H1 (cell line): ENCODE measurements around the gene LAG3. TPM values are rescaled to one million over a fixed set of nuclear protein-coding genes. Genes with fewer than 3 reads are reported as not detected.

Experiments used
- CTCF ChIA-PET: fragments of 300-600 bp; sonication (Branson Sonifier 250); formaldehyde crosslinking; loops from one replicate; lab custom pipeline; 2021; ENCODE audit not compliant: partially characterized antibody; lab: Charles Lee
- POLR2A ChIA-PET: fragments of 300-600 bp; sonication (Branson Sonifier 250); formaldehyde crosslinking; loops from one replicate; lab custom pipeline; 2021; ENCODE audit warnings: inconsistent platforms; ENCODE audit not compliant: partially characterized antibody; lab: Charles Lee
- DNase-seq, 2 experiments: peaks; one replicate each; pipeline versions ENCODE4 v3.0.0 to v3.0.0-alpha.2; 2010 to 2022; ENCODE audit warnings: low spot score in 2 of 2, low read depth in 1 of 2, mixed read lengths in 1 of 2
- FAIRE-seq: peaks from 2 replicates; lab custom pipeline; 2011; peaks lifted over from hg19 to GRCh38; lab: Jason Lieb, UNC
- H2AFZ ChIP-seq: 2 replicates; pipeline ENCODE4 v1.8.1; 2012; ENCODE audit warnings: low read length, inconsistent platforms
- H2AK5ac ChIP-seq: 2 replicates; pipeline ENCODE4 v1.6.1; 2013; ENCODE audit warnings: low read depth, low read length
- H2BK120ac ChIP-seq: replicated peaks from 2 replicates; pipeline ENCODE3; 2013; ENCODE audit warnings: low read depth, low read length, inconsistent platforms
- H2BK12ac ChIP-seq: 2 replicates; pipeline ENCODE4 v1.6.1; 2013; ENCODE audit warnings: low read depth, low read length
- H2BK15ac ChIP-seq: 2 replicates; pipeline ENCODE4 v1.6.1; 2013; ENCODE audit warnings: low read length
- H2BK20ac ChIP-seq: 2 replicates; pipeline ENCODE4 v1.6.1; 2013; ENCODE audit warnings: low read length
- H2BK5ac ChIP-seq: 2 replicates; pipeline ENCODE4 v1.6.1; 2013; ENCODE audit warnings: low read depth, low read length
- H3K14ac ChIP-seq: 2 replicates; pipeline ENCODE4 v1.6.1; 2013; ENCODE audit warnings: inconsistent platforms; ENCODE audit not compliant: insufficient read length
- H3K18ac ChIP-seq: 2 replicates; pipeline ENCODE4 v1.6.1; 2013; ENCODE audit warnings: low read length; ENCODE audit errors: extremely low read depth
- H3K23ac ChIP-seq: 2 replicates; pipeline ENCODE4 v1.6.1; 2013; ENCODE audit warnings: inconsistent platforms; ENCODE audit not compliant: insufficient read length
- H3K23me2 ChIP-seq: 2 replicates; pipeline ENCODE4 v1.6.1; 2013; ENCODE audit warnings: low read depth, low read length
- H3K27ac ChIP-seq: 2 replicates; pipeline ENCODE4 v1.6.1; 2011; ENCODE audit warnings: low read depth, low read length, inconsistent platforms
- H3K27me3 ChIP-seq, 4 experiments: replicated peaks in 1 of 4; 1 replicate in 1 of 4; 2 replicates in 3 of 4; pipeline versions ENCODE4 v1.6.1 to v1.8.1; 2011 to 2013; ENCODE audit warnings: low read length in 3 of 4, mild to moderate bottlenecking in 3 of 4, inconsistent platforms in 2 of 4, mixed read lengths in 2 of 4, moderate library complexity in 1 of 4; ENCODE audit not compliant: control insufficient read depth in 3 of 4, insufficient read depth in 3 of 4; ENCODE audit errors: extremely low read depth in 1 of 4
- H3K36me3 ChIP-seq, 4 experiments: 2 replicates each; pipeline versions ENCODE4 v1.6.1 to v1.8.1; 2011 to 2013; ENCODE audit warnings: mild to moderate bottlenecking in 4 of 4, low read length in 3 of 4, moderate library complexity in 2 of 4, control low read depth in 1 of 4, inconsistent platforms in 1 of 4; ENCODE audit not compliant: insufficient read depth in 4 of 4, control insufficient read depth in 2 of 4
- H3K4ac ChIP-seq: replicated peaks from 2 replicates; pipeline ENCODE3; 2013; ENCODE audit warnings: low read length, low read depth, mixed read lengths, inconsistent platforms; ENCODE audit not compliant: insufficient read length
- H3K4me1 ChIP-seq, 4 experiments: replicated peaks in 1 of 4; 1 replicate in 1 of 4; 2 replicates in 3 of 4; pipeline versions ENCODE4 v1.6.1 to v1.8.1; 2011 to 2013; ENCODE audit warnings: low read length in 3 of 4, inconsistent platforms in 2 of 4, mixed read lengths in 1 of 4; ENCODE audit not compliant: insufficient read depth in 4 of 4, control insufficient read depth in 3 of 4
- H3K4me2 ChIP-seq, 2 experiments: 2 replicates each; pipeline versions ENCODE4 v1.6.1 to v1.8.1; 2011 to 2013; ENCODE audit warnings: low read depth in 2 of 2, low read length in 2 of 2, control low read depth in 1 of 2, inconsistent platforms in 1 of 2, mild to moderate bottlenecking in 1 of 2; ENCODE audit not compliant: insufficient read depth in 1 of 2
- H3K4me3 ChIP-seq, 4 experiments: fragments of 200-600, 300-600 bp in 1 of 4; sonication (generic), shearing (Covaris generic), sonication (Bioruptor Twin) in 1 of 4; 2 replicates each; pipeline versions ENCODE4 v1.5.1 to v1.8.1; 2011 to 2016; ENCODE audit warnings: low read length in 4 of 4, low read depth in 3 of 4, control low read depth in 2 of 4, inconsistent platforms in 2 of 4, mild to moderate bottlenecking in 2 of 4, mixed read lengths in 1 of 4, moderate library complexity in 1 of 4; ENCODE audit not compliant: insufficient read depth in 2 of 4; ENCODE audit errors: extremely low read depth in 1 of 4
- H3K56ac ChIP-seq: replicated peaks from 2 replicates; pipeline ENCODE3; 2013; ENCODE audit warnings: low read depth, mild to moderate bottlenecking, mixed read lengths, low read length, inconsistent platforms; ENCODE audit not compliant: insufficient read length
- H3K79me1 ChIP-seq: 2 replicates; pipeline ENCODE4 v1.6.1; 2013; ENCODE audit warnings: low read depth, low read length, control low read depth
- H3K79me2 ChIP-seq, 2 experiments: 2 replicates each; pipeline versions ENCODE4 v1.6.1 to v1.8.1; 2012 to 2013; ENCODE audit warnings: low read length in 2 of 2, mild to moderate bottlenecking in 2 of 2, inconsistent platforms in 1 of 2; ENCODE audit not compliant: insufficient read depth in 2 of 2, control insufficient read depth in 1 of 2
- H3K9ac ChIP-seq, 4 experiments: replicated peaks in 1 of 4; 1 replicate in 1 of 4; 2 replicates in 3 of 4; pipeline versions ENCODE4 v1.6.1 to v1.8.1; 2011 to 2013; ENCODE audit warnings: low read depth in 3 of 4, low read length in 3 of 4, control low read depth in 2 of 4, mild to moderate bottlenecking in 2 of 4, moderate library complexity in 2 of 4, inconsistent platforms in 1 of 4; ENCODE audit errors: extremely low read depth in 1 of 4
- H3K9me3 ChIP-seq, 2 experiments: 2 replicates each; pipeline versions ENCODE4 v1.6.1 to v1.8.1; 2012 to 2013; ENCODE audit warnings: mild to moderate bottlenecking in 2 of 2, moderate library complexity in 2 of 2, control low read depth in 1 of 2, inconsistent platforms in 1 of 2, low read depth in 1 of 2, low read length in 1 of 2, mixed read lengths in 1 of 2; ENCODE audit not compliant: insufficient read depth in 2 of 2
- H4K20me1 ChIP-seq, 2 experiments: replicated peaks in 1 of 2; 2 replicates each; pipeline versions ENCODE3 to v1.8.1; 2011 to 2013; ENCODE audit warnings: inconsistent platforms in 2 of 2, low read length in 2 of 2, mild to moderate bottlenecking in 1 of 2; ENCODE audit not compliant: insufficient read depth in 2 of 2, control insufficient read depth in 1 of 2
- H4K5ac ChIP-seq: 2 replicates; pipeline ENCODE4 v1.6.1; 2013; ENCODE audit warnings: low read length, low read depth, mixed read lengths, inconsistent platforms; ENCODE audit not compliant: insufficient read length
- H4K8ac ChIP-seq: 2 replicates; pipeline ENCODE4 v1.8.0; 2013; ENCODE audit warnings: mild to moderate bottlenecking, moderate library complexity, low read length, inconsistent platforms; ENCODE audit not compliant: insufficient read depth; ENCODE audit errors: extremely low read depth
- H4K91ac ChIP-seq: replicated peaks from 2 replicates; pipeline ENCODE3; 2013; ENCODE audit warnings: low read length, mixed read lengths, inconsistent platforms; ENCODE audit not compliant: insufficient read length
- CHD2 ChIP-seq: IDR thresholded peaks from 2 replicates; pipeline ENCODE4 v1.6.1; 2012; ENCODE audit warnings: low read length, improper control_type of control experiment
- RFX5 ChIP-seq: IDR thresholded peaks from 2 replicates; pipeline ENCODE4 v1.6.1; 2011; ENCODE audit warnings: low read depth, low read length, improper control_type of control experiment, borderline replicate concordance
- SIX5 ChIP-seq: IDR thresholded peaks from 2 replicates; pipeline ENCODE4 v1.6.1; 2011; ENCODE audit warnings: mild to moderate bottlenecking, low read depth, low read length
- SP2 ChIP-seq: IDR thresholded peaks from 2 replicates; pipeline ENCODE4 v1.6.1; 2012; ENCODE audit warnings: mild to moderate bottlenecking, low read length, inconsistent platforms
- TAF1 ChIP-seq: IDR thresholded peaks from 2 replicates; pipeline ENCODE4 v1.6.1; 2011; ENCODE audit warnings: mild to moderate bottlenecking, low read depth, low read length
- ZNF274 ChIP-seq: IDR thresholded peaks from 2 replicates; pipeline ENCODE4 v1.7.0; 2012; ENCODE audit warnings: low read length, borderline replicate concordance; ENCODE audit errors: extremely low read depth
- WGBS, 2 experiments: shearing (Covaris generic) in 1 of 2; methylation state at CpG; one replicate each; pipeline versions ENCODE4 v1.1.6 to v1.1.7; 2013 to 2015; ENCODE audit warnings: low lambda C conversion rate in 2 of 2, mixed read lengths in 2 of 2, inconsistent platforms in 1 of 2, low coverage in 1 of 2, missing lambda C conversion rate in 1 of 2; ENCODE audit not compliant: insufficient replicate concordance in 2 of 2, insufficient coverage in 1 of 2, insufficient read length in 1 of 2; ENCODE audit errors: extremely low coverage in 1 of 2, missing lambda C conversion rate in 1 of 2; 5-methylcytosine and 5-hydroxymethylcytosine counted together
- polyA plus RNA-seq, 7 experiments: library from polyadenylated mRNA; depleted of rRNA in 3 of 7; stranded (reverse) in 5 of 7; unstranded in 2 of 7; fragments of >200 nt in 5 of 7; fragments of 200-250 nt in 2 of 7; gene quantifications; 1 replicate in 5 of 7; 2 replicates in 1 of 7; 4 replicates in 1 of 7; pipeline versions ENCODE4 v1.2.1 to v1.2.3, GENCODE V29; 2011 to 2013; ENCODE audit warnings: missing spikeins in 2 of 7, mixed read lengths in 2 of 7
- total RNA-seq: library from RNA; stranded (reverse); fragmentation: NEBNext Ultra II Directional; extraction: Animal tissue kit (Norgen Biotek cat#: 25700); gene quantifications from 2 replicates; pipeline ENCODE4 v1.2.1, GENCODE V29; 2021
- TF ChIP-seq, protein P1 (sequence below), 3 experiments: IDR thresholded peaks; 1 replicate in 2 of 3; 2 replicates in 1 of 3; pipeline versions ENCODE4 v1.5.1 to v1.6.1; 2011; ENCODE audit warnings: low read length in 3 of 3, mild to moderate bottlenecking in 3 of 3, inconsistent platforms in 2 of 3, low read depth in 1 of 3, moderate library complexity in 1 of 3; ENCODE audit not compliant: insufficient read depth in 1 of 3; ENCODE audit errors: control extremely low read depth in 1 of 3

The LAG3 gene
- total and polyA plus RNA-seq, 2 of the 8 experiments (the other 6 are each of a cell fraction or from before 2014, with no cell fraction given): 1.1 to 3.1 TPM

DNA sequence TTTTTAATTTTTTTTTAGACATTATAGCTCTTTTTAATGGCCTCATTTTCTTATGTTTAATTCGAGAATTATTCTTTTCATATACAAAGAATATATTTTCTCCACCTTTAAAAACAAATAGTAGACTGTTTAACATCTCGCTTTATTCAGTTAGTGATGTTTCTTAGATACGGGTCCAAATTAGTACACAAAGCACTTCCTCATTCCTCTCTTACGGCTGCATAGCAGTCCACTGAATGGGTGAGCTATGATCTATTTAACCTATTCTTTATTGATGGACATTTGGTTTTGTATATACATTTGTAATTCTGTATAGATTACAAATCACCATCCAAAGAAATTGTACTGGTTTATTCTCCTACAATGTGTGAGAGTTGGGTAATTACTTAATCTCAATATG lies 41.0 kb downstream of the LAG3 start:
- Histone ChIP-seq H4K5ac (no peak overlapping the region), H3K79me1 (no peaks in the 10 kb centered on the region), H3K36me3 (no peaks in the 10 kb centered on the region; a peak in 1 of 8 replicates), H2BK120ac (no peak overlapping the region), H3K18ac (no peak overlapping the region), H3K9ac (no peak overlapping the region), H4K8ac (no peak overlapping the region), H4K20me1 (peaks cover 0 to 6% of the 10 kb centered on the region in 2 experiments), H4K91ac (no peak overlapping the region), H3K9me3 (peaks cover 0 to 2% of the 10 kb centered on the region in 2 experiments; a peak in 1 of 4 replicates), H3K23me2 (peaks cover 6% of the 10 kb centered on the region), H3K56ac (no peak overlapping the region), H2AFZ (no peak overlapping the region), H3K27ac (no peak overlapping the region), H3K4me3 (no peak overlapping the region), H3K23ac (no peak overlapping the region), H3K14ac (no peak overlapping the region), H2AK5ac (no peak overlapping the region), H3K4me1 (peaks cover 0 to 14% (median 8%) of the 10 kb centered on the region in 4 experiments; a peak in 6 of 7 replicates), H2BK5ac (no peak overlapping the region), H3K4ac (no peak overlapping the region), H3K27me3 (peaks cover 0 to 2% (median 0%) of the 10 kb centered on the region in 4 experiments; a peak in 3 of 7 replicates), H2BK15ac (no peak overlapping the region), H3K79me2 (no peaks in the 10 kb centered on the region), H2BK20ac (no peak overlapping the region), H2BK12ac (no peak overlapping the region), H3K4me2 (no peak overlapping the region)
- CTCF ChIA-PET: interaction anchor here (0.9 to 6.4 kb wide), 4 partner anchors 11 to 42 kb away, joined by 3 to 45 read pairs (median 4); no protein-coding TSS in a partner anchor
- DNase-seq: no peak
- no peak for FAIRE-seq
- TF ChIP-seq TAF1 (no peak), ZNF274 (no peak), CHD2 (no peak), SP2 (no peak), RFX5 (no peak), SIX5 (no peak)
- TF ChIP-seq, protein P1, sequence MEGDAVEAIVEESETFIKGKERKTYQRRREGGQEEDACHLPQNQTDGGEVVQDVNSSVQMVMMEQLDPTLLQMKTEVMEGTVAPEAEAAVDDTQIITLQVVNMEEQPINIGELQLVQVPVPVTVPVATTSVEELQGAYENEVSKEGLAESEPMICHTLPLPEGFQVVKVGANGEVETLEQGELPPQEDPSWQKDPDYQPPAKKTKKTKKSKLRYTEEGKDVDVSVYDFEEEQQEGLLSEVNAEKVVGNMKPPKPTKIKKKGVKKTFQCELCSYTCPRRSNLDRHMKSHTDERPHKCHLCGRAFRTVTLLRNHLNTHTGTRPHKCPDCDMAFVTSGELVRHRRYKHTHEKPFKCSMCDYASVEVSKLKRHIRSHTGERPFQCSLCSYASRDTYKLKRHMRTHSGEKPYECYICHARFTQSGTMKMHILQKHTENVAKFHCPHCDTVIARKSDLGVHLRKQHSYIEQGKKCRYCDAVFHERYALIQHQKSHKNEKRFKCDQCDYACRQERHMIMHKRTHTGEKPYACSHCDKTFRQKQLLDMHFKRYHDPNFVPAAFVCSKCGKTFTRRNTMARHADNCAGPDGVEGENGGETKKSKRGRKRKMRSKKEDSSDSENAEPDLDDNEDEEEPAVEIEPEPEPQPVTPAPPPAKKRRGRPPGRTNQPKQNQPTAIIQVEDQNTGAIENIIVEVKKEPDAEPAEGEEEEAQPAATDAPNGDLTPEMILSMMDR (IDR thresholded peaks at IDR 0.05; ENCODE audit: control extremely low read depth in 1 of 3, insufficient read depth in 1 of 3, low read depth in 1 of 3, low read length in 3 of 3): no peak
- WGBS, 2 experiments: 84% methylated on average over 4 of the region's 4 CpGs; no CpG with 5 or more reads in 1 of the 2 experiments
- POLR2A ChIA-PET: interaction anchor here (1.0 to 2.9 kb wide), 7 partner anchors 12 to 47 kb away, joined by 3 to 9 read pairs (median 4); partner anchors contain the start of genes CD4, P3H3 and PTMS
